HG03159 (cell line): ENCODE data around the gene CCL1.

ENCODE experiments used
- ATAC-seq: cut with Tn5 transposase; IDR thresholded peaks from one replicate; pipeline ENCODE4 v1.9.1; 2021; ENCODE audit warnings: mild to moderate bottlenecking, moderate library complexity; ENCODE audit not compliant: unreplicated experiment

The CCL1 gene

DNA sequence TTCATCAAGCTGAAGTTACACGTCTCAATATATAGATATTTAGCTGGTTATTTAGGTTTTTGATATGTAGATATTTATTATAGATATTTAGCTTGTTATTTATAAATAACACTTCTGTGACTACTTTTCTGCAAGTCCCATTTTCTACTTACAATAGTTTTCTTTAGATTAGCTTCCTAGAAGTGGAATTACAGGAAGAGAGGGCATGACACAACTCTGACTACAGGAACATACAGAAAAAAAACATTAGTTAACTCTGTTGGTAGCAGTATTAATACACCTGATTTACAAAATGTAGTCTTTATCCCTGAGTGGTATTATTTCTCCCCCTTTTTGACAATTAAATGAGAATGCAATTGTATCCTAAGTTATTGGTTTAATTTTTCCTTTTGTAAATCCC is 21.2 kb upstream of the CCL1 start:
- ATAC-seq, result no peak

DNA sequence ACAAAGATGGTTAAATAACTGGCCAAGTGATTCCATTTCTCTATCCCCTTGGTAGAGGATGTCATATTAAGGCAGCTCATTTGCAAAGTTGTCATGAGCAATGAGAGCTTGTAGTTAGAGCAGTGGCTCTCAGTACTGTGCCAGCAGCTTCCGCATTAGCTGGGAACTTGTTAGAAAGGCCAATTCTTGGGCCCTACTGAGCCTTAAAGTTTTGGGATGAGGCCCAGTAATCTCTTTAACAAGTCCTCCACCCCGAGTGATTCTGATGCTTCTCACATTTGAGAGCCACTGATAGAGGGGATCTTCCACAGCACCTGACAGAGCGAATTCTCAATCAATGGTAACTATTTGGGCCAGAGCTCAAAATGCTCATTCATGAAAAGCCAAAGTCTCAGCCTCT is 20.2 kb upstream of the CCL1 start:
- no peak for ATAC-seq

DNA sequence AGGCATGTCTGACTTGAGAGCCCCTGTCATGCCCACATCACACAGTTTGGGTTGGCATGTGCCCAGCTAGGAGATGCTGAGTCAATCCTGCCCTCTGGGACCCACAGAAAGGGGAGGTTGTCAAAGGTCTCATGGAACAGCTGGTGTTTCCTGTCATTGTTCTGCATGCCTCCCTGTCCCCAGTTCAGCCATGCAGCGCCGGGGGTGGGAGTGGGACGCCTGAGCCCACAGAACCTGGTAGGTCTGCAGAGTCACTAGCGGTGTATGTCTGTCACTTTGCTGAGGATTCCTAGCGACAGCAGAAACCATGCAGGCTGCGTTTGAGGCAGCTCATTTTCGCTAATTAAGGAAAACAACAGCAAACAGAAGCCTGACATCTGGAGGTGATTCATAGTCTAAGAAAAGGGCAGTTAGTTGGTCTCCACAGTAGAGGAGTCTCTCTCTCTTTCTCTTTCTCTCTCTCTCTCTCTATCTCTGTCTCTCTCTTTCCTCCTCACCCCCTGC is 19.6 kb upstream of the CCL1 start:
- no peak for ATAC-seq

DNA sequence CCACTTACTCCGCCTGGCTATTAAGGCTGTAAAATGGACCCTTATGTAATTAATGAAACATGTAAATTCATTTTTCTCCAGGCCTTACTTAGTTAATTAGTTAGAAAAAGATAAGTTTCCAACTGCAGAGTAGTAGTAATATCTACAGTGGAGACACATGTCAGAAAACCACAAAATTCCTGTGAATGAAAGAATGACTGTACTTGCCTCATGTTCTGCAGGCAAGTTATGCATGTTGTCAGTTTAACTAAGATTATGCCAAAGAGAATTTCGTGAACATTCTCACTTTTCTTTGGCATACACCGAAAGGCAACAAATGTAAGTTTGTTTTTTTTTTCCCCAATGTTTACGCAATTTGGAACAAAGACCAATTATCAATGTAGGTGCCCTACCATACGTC is 16.8 kb upstream of the CCL1 start:
- ATAC-seq, result no peak

DNA sequence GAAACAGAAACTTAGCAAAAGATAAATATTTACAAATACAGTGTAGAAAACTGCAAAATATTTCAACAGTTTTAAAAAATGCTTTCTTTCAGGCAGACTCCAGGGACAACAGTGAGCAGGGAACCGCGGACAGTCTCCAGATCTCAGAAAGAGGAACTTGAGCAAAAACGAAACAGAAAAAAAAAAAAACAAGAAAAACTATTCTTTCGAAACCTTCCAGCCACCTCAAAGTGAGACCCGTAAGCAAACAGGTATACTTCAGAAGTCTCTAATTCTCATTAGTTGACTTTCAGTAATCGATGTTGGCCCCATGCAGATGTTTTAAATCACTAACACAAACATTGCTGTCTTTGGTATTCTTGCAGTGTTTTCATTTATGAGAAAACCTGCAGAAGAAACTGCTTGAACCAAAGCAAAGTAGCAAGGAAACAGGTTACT is 15.7 kb upstream of the CCL1 start:
- ATAC-seq, result peak; percentile 86

DNA sequence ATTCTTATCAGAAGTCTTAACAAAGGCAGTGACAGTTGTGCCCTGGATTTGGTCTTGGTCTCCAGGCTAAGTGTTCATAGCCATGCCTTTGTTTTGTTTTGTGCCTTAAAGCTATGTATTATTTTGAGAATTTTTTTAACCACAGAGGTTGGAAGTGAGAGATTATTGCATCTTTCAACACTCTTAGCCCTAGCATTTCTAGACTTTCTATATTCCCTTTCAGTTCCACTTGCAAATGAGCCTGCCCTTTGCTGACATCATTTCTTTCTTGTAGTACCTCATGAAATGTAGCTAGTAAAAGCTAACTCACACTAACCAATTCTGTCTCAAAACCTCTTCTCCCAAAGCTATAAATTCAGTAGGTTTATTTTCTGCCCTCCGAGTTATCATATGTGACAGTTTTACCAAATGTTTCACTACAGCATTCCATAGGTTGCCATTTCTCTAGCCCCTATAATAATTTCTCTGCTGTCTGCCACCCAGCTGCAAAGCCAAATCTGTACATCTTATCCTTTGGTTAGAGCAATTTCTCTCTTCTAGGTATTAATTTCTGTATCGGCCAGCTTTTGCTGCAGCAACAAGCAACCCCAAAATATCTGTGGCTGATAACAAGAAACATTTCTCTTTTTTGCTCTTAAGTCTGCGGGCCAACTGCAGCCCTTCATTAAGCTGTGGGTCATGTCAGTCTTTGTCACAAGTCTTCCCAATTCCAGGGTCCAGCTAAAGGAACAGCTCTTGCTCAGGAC is 14.2 kb upstream of the CCL1 start:
- ATAC-seq, result no peak

DNA sequence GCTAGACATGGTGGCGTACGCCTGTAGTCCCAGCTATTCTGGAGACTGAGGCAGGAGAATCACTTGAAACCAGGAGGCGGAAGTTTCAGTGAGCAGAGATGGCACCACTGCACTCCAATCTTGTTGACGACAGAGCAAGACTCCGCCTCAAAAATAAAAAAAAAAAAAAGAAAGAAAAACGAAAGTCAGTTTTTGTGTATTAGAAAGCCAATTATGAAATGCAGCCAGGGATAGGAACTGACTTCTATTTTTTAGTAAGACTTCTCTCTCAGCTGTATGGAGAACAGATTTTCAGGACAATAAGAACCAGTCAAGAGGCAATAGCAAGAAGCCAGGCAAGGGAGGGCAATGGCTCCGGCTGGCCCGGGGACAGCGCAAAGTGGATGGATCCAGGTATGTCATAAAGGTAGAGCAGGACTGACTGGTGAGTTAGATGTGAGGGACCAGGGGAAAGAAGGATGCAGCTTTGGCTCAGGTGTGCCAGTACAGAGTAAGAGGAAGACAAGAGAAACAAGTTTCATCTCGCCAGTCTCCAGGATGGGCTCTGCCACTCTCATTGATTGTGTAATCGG is 12.5 kb upstream of the CCL1 start:
- ATAC-seq, result no peak

DNA sequence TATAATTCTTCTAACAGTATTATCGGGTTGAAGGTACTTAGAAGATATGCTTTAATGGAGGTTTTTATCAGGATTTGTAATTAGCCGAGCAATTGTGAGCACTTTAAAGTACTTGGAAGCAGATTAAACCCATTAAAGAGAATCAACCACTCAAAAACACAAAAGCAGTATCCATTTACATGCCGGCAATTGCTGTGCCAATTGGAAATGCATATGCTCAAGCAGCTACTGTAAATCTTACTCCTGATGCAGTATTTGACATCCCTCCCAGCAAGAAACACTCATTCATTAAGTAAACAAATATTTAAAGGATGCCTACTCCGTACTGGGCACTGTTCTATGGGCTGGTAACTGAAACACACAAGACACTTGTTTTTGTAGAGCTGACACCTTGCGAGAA is 11.4 kb upstream of the CCL1 start:
- no peak for ATAC-seq

DNA sequence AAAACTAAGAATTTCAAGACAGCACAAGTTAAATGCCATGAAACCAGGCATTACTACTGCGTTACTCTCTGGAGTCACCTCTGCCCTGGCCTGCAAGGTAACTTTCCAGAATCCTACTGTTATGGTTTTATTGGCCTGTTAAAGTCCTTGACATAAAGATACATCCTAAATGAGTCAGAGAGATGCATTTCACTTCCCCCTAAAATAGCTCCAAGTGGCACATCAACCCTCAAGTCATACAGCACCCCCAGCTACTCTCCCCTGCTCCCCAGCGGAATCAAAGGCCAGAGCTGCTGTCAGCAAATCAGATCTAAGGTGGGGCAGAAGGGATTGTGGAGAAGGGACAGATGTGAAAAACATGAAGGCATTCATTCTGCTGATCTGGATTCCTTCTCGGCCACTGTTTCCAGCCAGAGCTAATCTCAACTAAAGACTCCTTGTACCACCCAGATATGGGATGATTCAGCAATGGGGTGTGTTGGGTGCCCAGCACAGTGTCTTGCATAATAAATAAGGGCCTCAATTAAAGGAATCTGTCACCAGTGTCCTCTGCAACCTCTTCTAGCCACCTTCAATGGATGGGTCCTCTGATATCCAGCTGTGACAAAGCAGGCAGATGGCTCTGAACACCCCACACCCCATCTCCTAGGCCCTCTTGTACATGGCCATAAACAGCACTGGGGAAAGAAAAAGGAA is 8.5 kb upstream of the CCL1 start:
- no peak for ATAC-seq

DNA sequence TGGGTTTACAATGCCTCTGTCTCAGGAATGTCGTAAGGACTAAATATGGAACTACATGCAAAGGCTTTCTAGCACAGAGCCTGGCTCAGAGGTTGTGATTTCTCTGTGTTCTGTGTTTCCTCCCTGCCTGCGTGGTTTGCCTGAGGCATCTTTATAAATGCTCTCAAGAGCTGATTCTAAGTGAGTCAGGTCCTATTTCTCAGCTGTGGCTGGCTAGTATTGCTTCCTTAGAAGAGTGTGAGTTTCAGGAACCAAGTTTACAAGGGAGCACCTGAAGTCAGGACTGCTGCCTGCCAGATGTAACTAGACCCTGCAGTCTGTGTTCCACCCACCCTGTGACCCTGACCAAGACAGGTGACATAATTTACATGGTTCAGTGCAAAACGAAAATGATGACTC is 8.0 kb upstream of the CCL1 start:
- no peak for ATAC-seq

DNA sequence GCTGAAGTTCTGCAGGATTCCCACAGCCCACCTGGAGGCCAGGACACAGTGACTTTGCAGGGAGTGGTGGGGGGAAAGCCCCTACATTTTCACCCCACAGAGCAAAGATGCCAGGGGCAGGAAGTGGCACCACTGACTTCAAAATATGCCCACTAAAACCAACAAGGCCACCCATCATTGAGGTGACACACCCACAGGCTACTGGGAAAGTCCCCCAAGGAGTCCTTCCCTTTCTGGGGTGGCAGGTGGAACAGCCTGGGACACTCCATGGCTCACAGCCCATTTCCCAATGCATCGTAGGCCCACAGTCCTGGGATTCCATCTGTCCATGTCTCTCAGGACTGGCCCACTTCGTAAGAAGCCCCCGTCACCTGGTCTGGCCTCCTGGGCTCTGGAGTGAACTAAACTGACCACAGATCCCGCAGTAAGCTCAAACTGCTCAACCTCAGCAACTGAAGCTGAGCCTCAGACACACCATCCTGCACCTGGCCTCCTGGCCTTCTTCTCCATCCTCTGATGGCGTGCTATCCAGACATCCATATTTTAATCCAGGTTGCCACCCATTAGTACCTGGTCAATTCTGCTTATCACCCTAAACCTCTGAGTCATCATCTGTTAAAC is 7.5 kb upstream of the CCL1 start:
- no peak for ATAC-seq

DNA sequence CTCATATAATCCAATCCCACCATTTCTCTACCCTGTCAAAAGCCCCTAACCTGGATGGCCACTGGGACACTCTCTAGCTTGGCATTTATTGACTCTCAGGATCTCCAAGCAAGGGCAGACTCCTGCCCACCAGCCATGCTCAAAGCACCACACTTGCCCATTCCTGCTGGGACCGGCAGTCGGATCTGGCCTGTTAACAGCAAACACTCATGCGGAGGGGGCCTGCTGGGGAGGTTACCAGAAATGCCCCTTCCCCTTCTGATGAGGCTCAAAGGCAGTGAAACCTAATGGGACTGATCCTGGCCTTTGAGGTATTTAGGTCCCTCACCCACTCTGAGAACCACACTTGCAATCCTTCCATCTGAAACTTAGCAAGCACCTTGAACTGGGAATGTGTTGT is 6.5 kb upstream of the CCL1 start:
- ATAC-seq, result no peak

DNA sequence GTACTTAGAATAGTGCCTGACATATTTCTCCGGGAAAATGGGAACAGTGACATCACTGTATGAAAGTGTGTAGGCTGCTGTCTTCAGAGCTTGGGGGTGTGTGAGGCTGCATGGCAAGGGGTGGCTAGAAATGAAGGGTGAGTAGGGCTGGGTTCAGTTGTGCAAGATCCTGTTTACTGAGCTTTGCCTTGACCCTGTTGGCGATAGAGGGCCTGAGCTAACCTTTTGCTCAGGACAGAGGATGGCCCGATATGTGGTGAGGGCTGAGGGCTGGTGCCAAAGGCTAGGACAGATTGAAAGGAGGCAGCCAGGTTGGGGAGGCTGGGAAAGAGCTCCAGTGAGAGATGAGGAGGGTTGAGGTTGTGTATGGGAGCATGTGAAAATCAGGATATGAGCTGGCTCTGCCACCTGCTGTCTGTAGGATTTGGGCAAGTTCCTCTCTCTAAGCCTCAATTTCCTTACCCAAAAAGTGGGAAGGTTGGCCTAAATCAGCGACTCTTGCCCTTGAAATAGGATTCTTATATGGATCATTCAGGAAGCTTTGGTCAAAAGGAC is 6.0 kb upstream of the CCL1 start:
- ATAC-seq, result no peak

DNA sequence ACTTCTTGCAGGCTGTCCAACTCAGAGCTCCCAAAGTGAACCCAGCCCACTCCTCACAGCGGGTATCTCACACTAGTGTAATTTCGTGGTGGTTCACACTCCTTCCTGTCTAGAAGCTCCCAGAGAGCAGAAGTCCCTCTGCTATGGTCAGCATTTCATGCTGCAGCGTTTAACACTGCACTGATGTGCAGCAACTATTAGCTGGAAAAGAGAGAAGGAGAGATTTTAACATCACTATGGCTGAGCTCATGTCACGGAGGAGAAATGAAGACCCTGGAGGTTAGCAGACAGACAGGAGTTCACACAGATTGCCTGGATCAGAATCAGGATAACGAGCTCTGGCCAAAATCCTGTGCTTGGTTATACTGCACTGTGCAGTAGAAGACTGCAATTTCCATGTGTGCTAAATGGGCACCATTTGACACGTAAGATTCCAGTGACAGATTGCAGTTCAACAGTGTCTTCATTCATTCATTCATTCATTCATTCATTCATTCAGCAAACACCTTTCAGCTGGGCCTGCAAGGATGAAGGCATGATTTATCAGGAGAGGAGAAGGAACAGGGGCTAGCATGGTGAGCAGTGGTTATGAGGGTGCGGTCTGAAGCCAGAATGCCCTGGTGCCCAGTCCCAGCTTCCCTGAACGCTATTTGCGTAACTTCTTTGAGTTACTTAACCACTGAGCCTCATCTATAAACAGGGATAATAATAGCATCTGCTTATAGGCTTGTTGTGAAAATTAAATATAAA is 5.3 kb upstream of the CCL1 start:
- no peak for ATAC-seq

DNA sequence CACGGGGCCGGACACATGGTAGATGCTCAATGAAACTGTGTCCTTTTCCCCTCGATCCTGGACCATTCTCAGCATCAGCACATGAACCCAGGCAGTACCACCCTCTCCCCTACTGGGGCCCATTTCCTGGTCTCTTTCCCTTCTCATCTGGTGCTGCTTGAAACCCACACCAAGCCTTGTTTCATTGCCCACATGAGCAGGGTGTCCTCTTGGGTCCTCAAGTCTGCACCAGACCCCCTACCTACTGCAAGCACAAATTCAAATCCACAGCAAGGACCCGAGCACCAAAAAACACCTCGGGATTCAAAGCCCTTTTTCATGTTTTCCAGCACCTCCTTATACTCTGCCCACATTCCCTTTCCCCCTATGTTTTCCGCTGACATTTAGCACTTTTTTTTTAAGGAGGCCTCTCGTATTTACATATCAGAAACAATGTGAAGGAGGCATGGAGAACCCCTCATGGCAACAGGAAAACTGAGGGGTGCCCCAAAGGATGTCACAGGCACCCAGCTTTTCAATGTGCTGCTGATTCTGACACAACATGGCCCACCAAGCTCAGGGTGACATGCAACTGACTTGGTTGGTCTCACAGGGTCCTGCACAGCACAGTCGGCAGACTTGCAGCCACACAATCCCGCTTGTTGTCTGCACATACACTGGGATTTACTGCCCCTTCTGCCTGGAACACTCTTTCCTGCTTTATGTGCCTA is 4.6 kb upstream of the CCL1 start:
- ATAC-seq, result no peak

DNA sequence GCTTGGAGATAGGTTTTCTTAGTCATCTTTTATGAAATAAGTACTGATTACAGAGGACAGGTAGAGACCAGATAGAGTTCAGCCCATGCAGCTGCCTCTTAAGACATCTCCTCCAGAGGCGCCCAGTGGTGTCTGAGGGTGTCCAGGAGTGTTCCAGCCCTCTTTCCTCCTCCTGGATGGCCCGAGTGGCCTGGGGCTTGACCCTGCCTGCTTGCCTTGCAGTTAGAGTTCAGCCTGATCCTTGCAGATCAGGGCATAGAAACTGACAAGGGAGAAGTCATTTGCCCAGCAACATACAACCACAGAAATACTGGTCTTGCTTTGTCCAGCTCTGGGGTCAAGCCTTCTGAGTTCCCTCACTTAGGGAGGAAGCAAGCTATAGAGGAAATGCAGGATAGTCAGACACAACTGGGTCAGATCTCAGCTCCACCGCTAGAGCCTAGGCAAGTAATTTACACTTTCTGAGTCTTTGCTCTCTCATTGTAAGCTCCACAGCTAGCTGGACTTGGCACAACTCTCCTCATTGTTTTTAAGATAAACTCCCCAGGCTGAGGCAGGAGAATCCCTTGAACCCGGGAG is 3.6 kb upstream of the CCL1 start:
- no peak for ATAC-seq

DNA sequence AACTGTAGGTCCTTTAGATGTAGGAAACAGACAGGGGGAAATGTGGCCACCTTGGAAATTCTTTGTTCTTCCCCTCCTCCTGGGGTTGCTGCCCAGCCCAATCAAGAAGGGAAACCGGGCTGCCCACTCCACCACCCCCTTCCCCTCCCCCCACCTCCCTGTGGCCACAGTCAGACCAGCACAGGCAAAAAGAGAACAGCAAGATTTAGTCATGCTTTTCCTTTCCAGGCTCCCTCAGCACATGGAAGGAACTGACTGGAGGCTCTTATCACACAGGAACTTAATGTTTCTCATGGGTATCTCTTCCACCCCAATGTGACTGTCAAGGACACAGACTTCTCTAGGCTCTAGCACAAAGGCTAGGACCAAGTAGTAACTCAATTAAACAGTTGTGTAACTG is 3.0 kb upstream of the CCL1 start:
- ATAC-seq, result no peak

DNA sequence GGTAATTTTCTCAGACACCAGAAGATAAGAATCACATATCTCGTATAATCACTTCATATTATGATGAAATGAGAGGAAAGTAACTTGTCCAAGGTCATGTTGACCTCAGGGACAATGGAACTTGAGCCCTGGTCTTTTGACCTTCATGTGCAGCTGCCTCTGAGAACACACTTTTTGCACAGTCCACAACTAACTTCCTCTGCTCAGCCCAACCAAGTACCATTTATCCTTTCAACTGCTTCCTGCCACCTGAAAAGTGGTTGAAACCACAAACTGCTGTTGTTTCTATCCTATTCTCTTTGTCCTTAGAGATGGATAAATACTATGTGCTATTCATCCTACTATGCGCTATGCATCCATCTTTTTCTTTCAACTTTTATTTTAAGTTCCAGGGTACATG is 2.3 kb upstream of the CCL1 start:
- no peak for ATAC-seq

DNA sequence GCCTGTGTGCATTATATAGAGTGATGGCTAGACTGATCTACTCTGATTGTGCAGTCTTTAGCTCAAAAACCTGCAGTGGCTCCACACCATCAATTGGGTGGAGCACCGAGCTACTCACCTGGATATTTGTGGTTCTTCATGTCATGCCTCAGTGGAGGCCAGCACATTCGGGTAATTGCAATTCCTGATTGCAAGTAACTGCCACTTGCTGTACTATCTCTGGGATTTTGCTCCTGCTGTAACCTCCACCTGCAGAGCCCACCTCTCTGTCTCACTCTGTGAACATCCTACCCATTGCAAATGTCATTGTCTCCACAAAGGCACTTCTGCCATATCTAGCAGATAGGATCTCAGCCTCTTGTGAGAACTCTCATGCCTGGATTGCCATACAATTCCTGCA is 1.7 kb upstream of the CCL1 start:
- no peak for ATAC-seq
